GM18502 (cell line): ENCODE results near the gene GTPBP2.
"Not testable (repeated sequence)": the region's sequence is repeated elsewhere in the genome, so short reads cannot be mapped to it uniquely, and the experiment has no call there.

Source experiments
- ATAC-seq: cut with Tn5 transposase; IDR thresholded peaks from one replicate; pipeline ENCODE4 v1.9.1; 2021; ENCODE audit warnings: mild to moderate bottlenecking; ENCODE audit not compliant: unreplicated experiment, poor library complexity

Gene GTPBP2

DNA sequence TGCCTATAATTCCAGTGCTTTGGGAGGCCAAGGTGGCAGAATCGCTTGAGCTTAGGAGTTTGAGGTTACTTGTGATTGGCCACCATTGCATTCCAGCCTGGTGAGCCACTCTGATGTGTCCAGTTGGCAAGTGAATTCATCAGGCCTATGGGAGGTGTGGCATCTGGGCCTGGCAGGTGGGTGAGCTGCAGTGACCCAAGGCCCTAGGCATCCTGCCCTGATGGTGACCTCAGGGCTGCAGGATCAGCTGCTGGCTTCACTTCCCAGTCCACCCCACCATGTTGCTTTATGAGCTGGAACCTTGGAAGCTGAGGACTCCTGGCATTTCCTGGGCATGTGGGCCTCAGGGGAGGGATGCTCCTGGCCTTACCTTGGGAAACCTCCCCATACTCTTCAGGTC lies 36.3 kb upstream of the GTPBP2 start:
- ATAC-seq, result no peak

DNA sequence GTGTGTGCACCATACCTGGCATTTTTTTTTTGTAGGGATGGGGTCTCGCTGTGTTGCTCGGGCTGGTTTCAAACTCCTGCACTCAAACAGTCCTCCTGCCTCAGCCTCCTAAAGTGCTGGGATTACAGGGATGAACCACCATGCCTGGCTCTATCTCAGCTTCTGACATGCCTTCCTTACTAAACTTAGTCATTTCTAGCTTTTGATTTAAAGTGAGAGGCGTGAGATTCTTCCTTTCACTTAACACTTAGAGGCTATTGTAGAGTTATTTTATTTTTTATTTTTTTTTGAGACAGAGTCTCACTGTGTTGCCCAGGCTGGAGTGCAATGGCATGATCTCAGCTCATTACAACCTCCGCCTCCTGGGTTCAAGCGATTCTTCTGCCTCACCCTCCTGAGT lies 33.9 kb upstream of the GTPBP2 start:
- not testable (repeated sequence) for ATAC-seq

- ATAC-seq, result no peak
These were observed 29.1 kb upstream of the GTPBP2 start for GRCh38 chr6:43658161-43658560.

DNA sequence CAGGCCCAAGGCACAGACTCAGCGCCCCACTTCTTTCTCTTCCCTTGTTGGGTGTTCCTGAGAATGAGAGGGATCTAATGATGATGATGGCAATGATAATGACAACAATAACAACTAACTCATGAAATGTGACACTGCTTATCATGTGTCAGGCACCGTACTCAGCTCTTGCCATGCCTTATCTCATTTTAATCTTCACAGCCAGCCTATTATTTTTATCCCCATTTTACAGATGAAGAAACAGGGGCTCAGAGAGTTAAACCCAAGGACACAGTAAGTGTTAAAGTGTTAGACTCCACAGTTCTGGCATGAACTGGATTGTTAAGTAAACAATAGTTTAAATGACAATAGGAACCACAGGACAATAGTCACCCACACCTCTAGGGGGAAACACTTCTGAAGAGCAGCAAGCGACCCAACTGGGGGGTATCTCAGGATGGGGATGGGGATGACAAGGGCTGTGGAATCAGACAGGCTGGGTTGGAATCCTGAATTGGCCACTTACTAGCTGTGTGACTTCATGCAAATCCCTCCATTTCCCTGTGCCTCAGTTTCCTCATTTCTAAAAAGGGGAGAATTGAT lies 28.2 kb upstream of the GTPBP2 start:
- ATAC-seq, result no peak

DNA sequence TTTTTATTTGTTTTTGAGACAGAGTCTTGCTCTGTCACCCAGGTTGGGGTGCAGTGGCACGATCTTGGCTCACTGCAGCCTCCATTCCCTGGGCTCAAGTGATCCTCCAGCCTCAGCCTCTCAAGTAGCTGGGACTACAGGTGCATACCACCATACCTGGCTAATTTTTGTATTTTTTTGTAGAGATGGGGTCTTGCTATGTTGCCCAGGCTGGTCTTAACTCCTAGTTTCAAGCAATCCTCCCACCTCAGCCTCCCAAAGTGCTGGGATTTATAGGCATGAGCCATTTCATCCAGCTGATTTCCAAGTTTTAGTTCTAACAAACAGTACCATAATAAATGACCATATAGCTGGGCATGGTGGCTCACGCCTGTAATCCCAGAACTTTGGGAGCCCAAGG lies 23.8 kb upstream of the GTPBP2 start:
- not testable (repeated sequence) for ATAC-seq

DNA sequence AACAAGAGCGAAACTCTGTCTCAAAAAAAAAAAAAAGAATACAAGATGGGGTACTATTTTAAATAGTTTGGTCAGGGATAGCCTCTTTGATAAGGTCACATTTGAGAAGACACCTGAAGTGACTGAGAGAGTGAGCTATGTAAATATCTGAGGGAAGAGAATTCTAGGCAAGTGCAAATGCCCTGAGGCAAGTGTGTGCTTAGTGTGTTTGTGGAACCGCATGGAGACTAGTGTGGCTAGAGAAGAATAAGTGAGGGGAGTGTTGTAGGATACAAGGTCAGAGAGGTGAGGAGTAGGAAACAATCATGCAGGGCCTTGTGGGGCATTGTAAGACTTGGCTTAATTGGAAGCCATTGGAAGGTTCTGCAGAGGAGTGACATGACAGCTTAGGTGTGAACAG lies 19.2 kb upstream of the GTPBP2 start:
- no peak for ATAC-seq

DNA sequence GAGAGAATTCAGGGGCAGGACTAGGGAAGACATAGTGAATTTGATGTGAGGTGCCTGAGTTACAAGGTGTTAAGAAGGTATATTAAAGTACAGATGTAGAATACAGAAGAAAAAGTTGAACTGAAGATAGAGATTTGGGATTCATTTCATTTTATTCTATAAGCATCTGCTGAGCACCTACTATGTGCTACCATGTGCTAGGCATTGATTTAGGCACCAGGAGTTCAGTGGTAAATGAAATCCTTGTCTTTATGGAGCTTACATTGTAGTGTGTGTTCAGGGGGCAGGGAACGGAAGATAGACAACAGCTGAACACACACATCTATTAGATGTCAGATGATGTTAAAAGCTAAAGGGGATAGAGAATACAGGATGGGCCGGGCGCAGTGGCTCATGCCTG lies 18.5 kb upstream of the GTPBP2 start:
- ATAC-seq, result no peak

GRCh38 chr6:43645613-43645964 lies 16.5 kb upstream of the GTPBP2 start:
- ATAC-seq, result peak; percentile 19

- peak; percentile 78 for ATAC-seq
These were observed 16.0 kb upstream of the GTPBP2 start, which contains the start of gene RSPH9 for GRCh38 chr6:43644940-43645612. Gene RSPH9, plus strand, starts transcription at chr6:43645036. Its CDS starts 63 bp downstream, at chr6:43645099.

DNA sequence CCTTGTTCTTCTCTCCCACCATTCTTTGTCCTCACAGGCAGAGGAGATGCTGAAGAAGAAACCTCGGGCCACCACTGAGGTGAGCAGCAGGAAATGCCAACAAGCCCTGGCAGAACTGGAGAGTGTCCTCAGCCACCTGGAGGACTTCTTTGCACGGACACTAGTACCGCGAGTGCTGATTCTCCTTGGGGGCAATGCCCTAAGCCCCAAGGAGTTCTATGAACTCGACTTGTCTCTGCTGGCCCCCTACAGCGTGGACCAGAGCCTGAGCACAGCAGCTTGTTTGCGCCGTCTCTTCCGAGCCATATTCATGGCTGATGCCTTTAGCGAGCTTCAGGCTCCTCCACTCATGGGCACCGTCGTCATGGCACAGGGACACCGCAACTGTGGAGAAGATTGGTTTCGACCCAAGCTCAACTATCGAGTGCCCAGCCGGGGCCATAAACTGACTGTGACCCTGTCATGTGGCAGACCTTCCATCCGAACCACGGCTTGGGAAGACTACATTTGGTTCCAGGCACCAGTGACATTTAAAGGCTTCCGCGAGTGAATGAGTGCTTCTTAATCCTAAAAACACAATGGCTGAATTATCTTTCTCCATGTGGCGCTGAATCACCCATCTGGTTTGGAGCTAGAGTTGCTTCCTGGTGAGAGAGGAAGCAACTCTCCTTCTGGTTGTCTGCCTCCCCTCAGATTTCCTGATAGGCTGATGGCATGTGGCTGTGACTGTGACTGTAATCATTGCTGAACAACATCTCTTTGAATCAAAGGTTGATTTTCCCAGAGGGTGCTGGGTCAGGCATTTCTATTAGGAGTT lies 11.1 kb upstream of the GTPBP2 start:
- no peak for ATAC-seq

DNA sequence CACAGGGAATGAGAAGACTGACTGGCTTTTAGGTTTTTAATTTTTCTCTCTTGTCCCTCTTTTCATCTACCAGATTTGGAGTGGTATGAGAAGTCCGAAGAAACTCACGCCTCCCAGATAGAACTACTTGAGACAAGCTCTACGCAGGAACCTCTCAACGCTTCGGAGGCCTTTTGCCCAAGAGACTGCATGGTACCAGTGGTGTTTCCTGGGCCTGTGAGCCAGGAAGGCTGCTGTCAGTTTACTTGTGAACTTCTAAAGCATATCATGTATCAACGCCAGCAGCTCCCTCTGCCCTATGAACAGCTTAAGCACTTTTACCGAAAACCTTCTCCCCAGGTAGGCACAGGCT lies 7.2 kb upstream of the GTPBP2 start:
- no peak for ATAC-seq

DNA sequence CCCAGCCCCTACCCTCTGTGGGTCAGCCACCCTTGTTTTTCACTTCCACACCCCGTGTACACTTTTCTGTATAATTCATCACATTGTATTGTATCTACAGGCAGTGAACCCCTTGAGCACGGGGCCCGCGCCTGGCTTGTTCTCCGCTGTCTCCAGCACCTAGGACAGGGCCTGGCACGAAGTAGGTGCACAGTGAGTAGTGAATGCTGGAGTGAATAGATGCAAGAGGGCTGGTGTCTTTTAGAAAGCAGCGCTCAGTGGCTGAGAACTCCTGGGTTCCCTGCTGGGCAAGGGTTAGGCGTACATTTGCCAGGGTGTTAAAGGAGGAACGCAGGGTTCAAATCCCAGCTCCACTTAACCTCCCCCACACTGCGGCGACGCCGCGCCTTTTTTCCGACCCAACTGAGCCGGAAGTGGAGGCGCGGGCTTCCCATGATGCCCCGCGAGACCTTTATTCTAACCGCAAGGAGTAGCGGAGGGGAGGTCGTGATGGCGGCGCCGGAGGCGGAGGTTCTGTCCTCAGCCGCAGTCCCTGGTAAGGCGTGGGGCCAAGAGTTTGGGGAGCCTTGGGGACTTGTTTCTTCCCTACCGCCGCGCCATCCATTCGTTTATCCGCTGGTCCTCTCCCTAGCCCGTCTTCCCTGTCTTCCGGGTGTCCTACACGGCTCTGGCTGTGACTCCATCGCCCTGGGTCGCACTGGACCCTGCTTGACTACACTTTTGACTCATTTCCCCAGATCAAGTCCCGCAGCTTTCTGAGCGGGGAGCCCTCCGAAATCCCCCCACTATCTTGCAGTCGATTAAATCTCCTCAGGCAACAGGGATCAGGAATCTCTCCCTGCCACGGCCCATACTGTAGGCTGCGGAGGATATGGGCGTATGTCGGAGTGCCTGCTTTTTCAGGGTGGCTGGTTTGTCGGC lies 6.6 kb upstream of the GTPBP2 start, which contains the start of gene MAD2L1BP:
Gene MAD2L1BP, plus strand, starts transcription at position 454 of the 921 bp plus-strand sequence. Its CDS starts 36 bp downstream, at position 490.
- ATAC-seq, result peak; percentile 83

DNA sequence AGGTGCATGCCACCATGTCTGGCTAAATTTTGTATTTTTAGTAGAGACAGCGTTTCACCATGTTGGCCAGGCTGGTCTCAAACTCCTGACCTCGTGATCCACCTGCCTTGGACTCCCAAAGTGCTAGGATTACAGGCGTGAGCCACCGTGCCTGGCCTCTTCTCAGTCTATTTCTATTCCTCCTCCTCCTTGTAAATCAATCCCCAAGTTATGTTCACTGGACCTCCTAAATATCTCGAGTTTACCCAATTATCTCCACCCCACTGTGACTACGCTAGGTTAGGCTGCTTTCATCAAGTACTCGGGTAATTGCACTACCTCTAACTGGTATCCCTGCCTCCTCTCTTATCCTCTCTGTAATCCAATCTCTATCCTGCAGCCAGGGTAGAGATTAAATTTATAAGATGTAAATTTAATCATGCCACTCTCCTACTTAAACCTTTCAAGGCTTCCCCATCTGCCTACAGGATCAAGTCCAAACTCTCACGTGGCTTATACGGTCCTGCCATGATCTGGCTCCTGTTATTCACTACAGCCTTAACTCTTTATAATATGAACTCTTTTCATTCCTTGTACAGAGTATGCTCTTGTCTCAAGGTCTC lies 5.7 kb upstream of the GTPBP2 start:
- no peak for ATAC-seq

DNA sequence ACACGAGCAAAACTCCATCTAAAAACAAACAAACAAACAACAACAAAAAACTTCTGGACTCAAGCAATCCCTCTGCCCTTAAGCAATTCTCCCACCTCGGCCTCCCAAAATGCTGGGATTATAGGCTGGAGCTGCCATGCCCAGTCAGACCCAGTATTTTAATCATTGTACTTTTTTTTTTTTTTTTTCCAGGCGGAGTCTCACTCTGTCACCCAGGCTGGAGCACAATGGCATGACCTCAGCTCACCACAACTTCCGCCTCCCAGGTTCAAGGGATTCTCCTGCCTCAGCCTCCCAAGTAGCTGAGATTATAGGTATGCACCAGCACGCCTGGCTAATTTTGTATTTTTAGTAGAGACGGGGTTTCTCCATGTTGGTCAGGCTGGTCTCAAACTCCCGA lies 3.9 kb upstream of the GTPBP2 start:
- ATAC-seq, result not testable (repeated sequence)

DNA sequence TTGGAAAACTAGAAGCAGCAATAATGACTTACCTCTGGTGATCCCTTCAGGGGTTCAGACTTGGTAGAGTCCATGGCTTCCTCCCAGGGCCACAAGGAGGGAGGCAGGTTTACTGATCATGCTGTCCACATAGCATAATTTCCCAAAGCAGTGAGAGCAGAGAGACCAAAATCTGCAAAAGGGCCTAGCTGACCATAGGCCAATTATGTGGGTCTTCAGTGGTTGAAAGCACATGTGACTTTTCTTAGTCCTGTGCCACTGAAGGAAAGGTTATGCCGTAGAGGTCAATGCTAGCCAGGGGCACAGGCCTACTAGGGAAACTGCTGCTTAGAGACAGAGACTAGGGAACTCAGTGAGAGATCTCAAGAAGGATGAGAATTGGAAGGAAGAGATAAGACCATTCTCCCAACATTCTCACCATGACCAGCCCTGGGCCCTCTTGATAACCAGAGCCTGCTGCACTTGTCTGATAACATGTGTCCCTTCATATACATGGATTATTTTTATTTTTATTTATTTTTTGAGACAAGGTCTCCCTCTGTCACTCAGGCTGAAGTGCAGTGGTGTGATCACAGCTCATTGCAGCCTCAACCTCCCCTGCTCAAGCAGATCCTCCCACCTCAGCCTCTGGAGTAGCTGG lies 2.0 kb upstream of the GTPBP2 start:
- ATAC-seq, result no peak

GRCh38 chr6:43629505-43630300 lies 639 bp upstream of the GTPBP2 start:
- ATAC-seq, result peak; percentile 67

- peak; percentile 18 for ATAC-seq
These were observed 516 bp downstream of the GTPBP2 start for GRCh38 chr6:43628393-43629103.
